ENCODE data around the gene TMA16. TPM values are rescaled to one million over a fixed set of nuclear protein-coding genes. Genes with fewer than 3 reads are reported as not detected.
"Not testable (repeated sequence)": the region's sequence is repeated elsewhere in the genome, so short reads cannot be mapped to it uniquely, and the experiment has no call there.

Gene TMA16
- 9.6 TPM for total RNA-seq
- long read RNA-seq, partial matches to known transcripts, result 0 of 3 reads
- long read RNA-seq, other reads (novel, unspliced or antisense), result 0 of 3 reads

GRCh38 chr4:163494360-163495241, at the start of gene TMA16:
Gene TMA16, plus strand, starts transcription at chr4:163494690. Its CDS starts 112 bp downstream, at chr4:163494802.
- intact Hi-C loops (cut with DNase I), result no loop called here
- DNase-seq (ENCODE audit: missing footprints) (peak; percentile 92), ATAC-seq (peak; percentile 95)

- DNase-seq (ENCODE audit: missing footprints); intact Hi-C loops (cut with DNase I): not testable (repeated sequence)
These were observed 47.5 kb upstream of the TMA16 start for GRCh38 chr4:163447023-163447422.

GRCh38 chr4:163447481-163447880, 47.0 kb upstream of the TMA16 start:
- no peak for DNase-seq (ENCODE audit: missing footprints)
- intact Hi-C loops (cut with DNase I), result no loop called here
- no peak for ATAC-seq

More at GRCh38 chr4:163447023-163447422, 47.5 kb upstream of the TMA16 start:
- ATAC-seq, result not testable (repeated sequence)

GRCh38 chr4:163448540-163449203, 45.8 kb upstream of the TMA16 start:
- intact Hi-C loops (cut with DNase I), result no loop called here
- ATAC-seq, result no peak

GRCh38 chr4:163462556-163462955, 31.9 kb upstream of the TMA16 start:
- intact Hi-C loops (cut with DNase I), result no loop called here
- DNase-seq (ENCODE audit: missing footprints) (no peak), ATAC-seq (no peak)

More at GRCh38 chr4:163448540-163449203, 45.8 kb upstream of the TMA16 start:
- DNase-seq (ENCODE audit: missing footprints), result no peak

- DNase-seq (ENCODE audit: missing footprints) (no peak), ATAC-seq (no peak)
- intact Hi-C loops (cut with DNase I), result no loop called here
These were observed 27.3 kb upstream of the TMA16 start for GRCh38 chr4:163467082-163467770.

GRCh38 chr4:163470391-163470790, 24.1 kb upstream of the TMA16 start:
- DNase-seq (ENCODE audit: missing footprints) (no peak), ATAC-seq (no peak)
- intact Hi-C loops (cut with DNase I), result no loop called here

- intact Hi-C loops (cut with DNase I), result no loop called here
- DNase-seq (ENCODE audit: missing footprints) (no peak), ATAC-seq (no peak)
These were observed 21.4 kb upstream of the TMA16 start for GRCh38 chr4:163473130-163473529.

- DNase-seq (ENCODE audit: missing footprints), result no peak
- intact Hi-C loops (cut with DNase I), result no loop called here
- ATAC-seq, result no peak
These were observed 20.9 kb upstream of the TMA16 start, which contains the start of gene TKTL2 for GRCh38 chr4:163473576-163473975. Gene TKTL2, minus strand, starts transcription at chr4:163473754. Its CDS starts 20 bp downstream, at chr4:163473734.

GRCh38 chr4:163474027-163474426, 20.5 kb upstream of the TMA16 start:
- DNase-seq (ENCODE audit: missing footprints) (no peak), ATAC-seq (no peak)
- intact Hi-C loops (cut with DNase I), result no loop called here

GRCh38 chr4:163476761-163477438, 17.6 kb upstream of the TMA16 start:
- intact Hi-C loops (cut with DNase I), result no loop called here
- DNase-seq (ENCODE audit: missing footprints) (no peak), ATAC-seq (no peak)

- ATAC-seq (no peak), DNase-seq (ENCODE audit: missing footprints) (no peak)
- intact Hi-C loops (cut with DNase I), result loop anchor here (10.0 kb wide), 1 partner anchor 1263 kb away; no protein-coding TSS in a partner anchor
These were observed 12.3 kb upstream of the TMA16 start for GRCh38 chr4:163482190-163482589.

- intact Hi-C loops (cut with DNase I), result loop anchor here (2.0 to 10.0 kb wide), 2 partner anchors 64 to 1260 kb away; no protein-coding TSS in a partner anchor
- no peak for ATAC-seq
These were observed 9.6 kb upstream of the TMA16 start for GRCh38 chr4:163484906-163485305.

GRCh38 chr4:163485589-163485988, 8.9 kb upstream of the TMA16 start:
- intact Hi-C loops (cut with DNase I), result loop anchor here (2.0 to 10.0 kb wide), 2 partner anchors 63 to 1259 kb away; no protein-coding TSS in a partner anchor
- ATAC-seq (peak; percentile 13), DNase-seq (ENCODE audit: missing footprints) (no peak)

More at GRCh38 chr4:163484906-163485305, 9.6 kb upstream of the TMA16 start:
- DNase-seq (ENCODE audit: missing footprints), result no peak

GRCh38 chr4:163486321-163486720, 8.2 kb upstream of the TMA16 start:
- intact Hi-C loops (cut with DNase I), result loop anchor here (10.0 kb wide), 1 partner anchor 1258 kb away; no protein-coding TSS in a partner anchor
- ATAC-seq (no peak), DNase-seq (ENCODE audit: missing footprints) (no peak)

- intact Hi-C loops (cut with DNase I), result loop anchor here (10.0 kb wide), 1 partner anchor 1255 kb away; no protein-coding TSS in a partner anchor
- DNase-seq (ENCODE audit: missing footprints) (no peak), ATAC-seq (no peak)
These were observed 4.6 kb upstream of the TMA16 start for GRCh38 chr4:163489929-163490328.

GRCh38 chr4:163492951-163493504, 1.5 kb upstream of the TMA16 start:
- intact Hi-C loops (cut with DNase I), result no loop called here
- ATAC-seq, result no peak
- DNase-seq (ENCODE audit: missing footprints), result no peak

Data from Right ventricle myocardium inferior (tissue), 1 donor.